DOHH2 (cell line): ENCODE measurements around the gene CSF1.

ENCODE experiments used
- EZH2phosphoT487 ChIP-seq: fragments of 200-600 bp; sonication (generic); IDR thresholded peaks from 2 replicates; pipeline ENCODE4 v1.6.1; 2017; ENCODE audit warnings: borderline replicate concordance, mild to moderate bottlenecking, antibody characterized with exemption, low read length, moderate library complexity, mixed read lengths
- TF ChIP-seq, protein P1 (sequence below): fragments of 200-600 bp; sonication (generic); IDR thresholded peaks from one replicate; pipeline ENCODE4 v1.5.1; 2014; ENCODE audit warnings: antibody characterized with exemption, mild to moderate bottlenecking, low read depth, low read length; ENCODE audit not compliant: poor library complexity, severe bottlenecking

DNA sequence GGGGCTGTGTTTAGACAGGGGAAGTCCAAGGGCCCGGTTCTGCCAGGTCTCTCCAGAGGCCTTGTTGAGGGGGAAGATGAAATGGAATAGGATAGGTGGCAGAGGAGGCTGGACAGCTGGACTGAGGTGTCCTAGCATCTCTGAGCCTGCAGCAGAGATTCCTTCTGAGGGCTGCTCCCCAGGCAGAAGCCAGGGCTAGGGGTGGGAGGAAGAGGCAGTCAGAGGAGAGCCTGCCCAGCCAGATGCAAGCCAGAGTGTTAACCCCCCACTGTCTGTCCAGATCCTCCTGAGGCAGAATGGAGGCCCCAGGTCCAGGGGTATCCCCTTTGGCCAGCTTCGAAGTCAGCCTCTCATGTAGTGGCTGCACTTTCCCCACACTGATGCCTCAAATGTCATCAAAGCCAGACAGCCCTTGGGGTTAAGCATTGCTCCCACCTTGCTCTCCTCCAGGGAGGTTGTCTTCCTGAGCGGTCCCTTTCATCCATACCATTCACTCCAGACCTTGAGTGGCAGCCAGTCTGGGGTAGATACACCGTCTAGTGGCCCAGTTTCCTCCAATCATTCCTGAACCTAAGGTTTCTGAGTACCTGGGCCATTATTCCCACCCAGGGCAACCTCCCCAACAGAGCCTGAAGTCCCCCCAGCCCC lies 1.7 kb downstream of the CSF1 start:
- TF ChIP-seq, protein P1, sequence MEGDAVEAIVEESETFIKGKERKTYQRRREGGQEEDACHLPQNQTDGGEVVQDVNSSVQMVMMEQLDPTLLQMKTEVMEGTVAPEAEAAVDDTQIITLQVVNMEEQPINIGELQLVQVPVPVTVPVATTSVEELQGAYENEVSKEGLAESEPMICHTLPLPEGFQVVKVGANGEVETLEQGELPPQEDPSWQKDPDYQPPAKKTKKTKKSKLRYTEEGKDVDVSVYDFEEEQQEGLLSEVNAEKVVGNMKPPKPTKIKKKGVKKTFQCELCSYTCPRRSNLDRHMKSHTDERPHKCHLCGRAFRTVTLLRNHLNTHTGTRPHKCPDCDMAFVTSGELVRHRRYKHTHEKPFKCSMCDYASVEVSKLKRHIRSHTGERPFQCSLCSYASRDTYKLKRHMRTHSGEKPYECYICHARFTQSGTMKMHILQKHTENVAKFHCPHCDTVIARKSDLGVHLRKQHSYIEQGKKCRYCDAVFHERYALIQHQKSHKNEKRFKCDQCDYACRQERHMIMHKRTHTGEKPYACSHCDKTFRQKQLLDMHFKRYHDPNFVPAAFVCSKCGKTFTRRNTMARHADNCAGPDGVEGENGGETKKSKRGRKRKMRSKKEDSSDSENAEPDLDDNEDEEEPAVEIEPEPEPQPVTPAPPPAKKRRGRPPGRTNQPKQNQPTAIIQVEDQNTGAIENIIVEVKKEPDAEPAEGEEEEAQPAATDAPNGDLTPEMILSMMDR, result no peak
- no peak for TF ChIP-seq EZH2phosphoT487
